HL-60/S4 treated with phorbol 12-myristate 13-acetate at 8.2 ng/mL for 4 days and 3 days (cell line): ENCODE results near the gene SLC36A1.
"Not testable (repeated sequence)": the region's sequence is repeated elsewhere in the genome, so short reads cannot be mapped to it uniquely, and the experiment has no call there.

Experiments used
- in situ Hi-C: fragments of 300-500 bp; cut with MboI; formaldehyde crosslinking; loops from 2 replicates; pipeline ENCODE4 v1.15.0; 2022; ENCODE audit warnings: low sequenced_read_pairs

Gene SLC36A1

GRCh38 chr5:151483176-151483575, 35.8 kb downstream of the SLC36A1 start:
- in situ Hi-C loops, result no loop called here

GRCh38 chr5:151483647-151484046, 36.2 kb downstream of the SLC36A1 start:
- in situ Hi-C loops, result no loop called here

- in situ Hi-C loops, result no loop called here
Observed at GRCh38 chr5:151487544-151487943, 40.1 kb downstream of the SLC36A1 start.

- in situ Hi-C loops, result no loop called here
Observed at GRCh38 chr5:151490627-151491026, 43.2 kb downstream of the SLC36A1 start.

GRCh38 chr5:151491062-151491461, 43.7 kb downstream of the SLC36A1 start:
- in situ Hi-C loops, result no loop called here

- in situ Hi-C loops, result no loop called here
Observed at GRCh38 chr5:151492729-151493128, 45.3 kb downstream of the SLC36A1 start.

- in situ Hi-C loops, result no loop called here
Observed at GRCh38 chr5:151493665-151494064, 46.3 kb downstream of the SLC36A1 start.

- in situ Hi-C loops, result no loop called here
Observed at GRCh38 chr5:151495320-151495719, 47.9 kb downstream of the SLC36A1 start.

GRCh38 chr5:151496041-151496484, 48.7 kb downstream of the SLC36A1 start:
- in situ Hi-C loops, result no loop called here

GRCh38 chr5:151497391-151498002, 50.1 kb downstream of the SLC36A1 start:
- in situ Hi-C loops, result no loop called here

GRCh38 chr5:151498395-151499155, 51.2 kb downstream of the SLC36A1 start:
- in situ Hi-C loops, result no loop called here

- in situ Hi-C loops, result no loop called here
Observed at GRCh38 chr5:151499501-151500035, 52.2 kb downstream of the SLC36A1 start.

GRCh38 chr5:151504006-151504405, 56.6 kb downstream of the SLC36A1 start:
- in situ Hi-C loops, result no loop called here

GRCh38 chr5:151508308-151508707, 60.9 kb downstream of the SLC36A1 start:
- in situ Hi-C loops, result not testable (repeated sequence)

GRCh38 chr5:151509231-151509630, 61.8 kb downstream of the SLC36A1 start:
- in situ Hi-C loops, result no loop called here

GRCh38 chr5:151509836-151510235, 62.4 kb downstream of the SLC36A1 start:
- in situ Hi-C loops, result no loop called here

GRCh38 chr5:151517122-151517920, 69.9 kb downstream of the SLC36A1 start:
- in situ Hi-C loops, result no loop called here

- in situ Hi-C loops, result no loop called here
Observed at GRCh38 chr5:151520294-151520693, 72.9 kb downstream of the SLC36A1 start.

GRCh38 chr5:151522226-151522625, 74.8 kb downstream of the SLC36A1 start:
- in situ Hi-C loops, result no loop called here

- in situ Hi-C loops, result no loop called here
Observed at GRCh38 chr5:151523335-151523734, 75.9 kb downstream of the SLC36A1 start.

GRCh38 chr5:151528153-151528552, 80.8 kb downstream of the SLC36A1 start:
- in situ Hi-C loops, result no loop called here
